K562 (cell line): ENCODE measurements around the gene ASGR2. TPM values are rescaled to one million over a fixed set of nuclear protein-coding genes. Genes with fewer than 3 reads are reported as not detected.

Experiments
- ATAC-seq: fragments of 200-7000 bp; cut with Tn5 transposase; 3 replicates; pipeline ENCODE4 v1.9.1; 2020; ENCODE audit warnings: moderate library complexity
- BruUV-seq: library from RNA; stranded (reverse); fragments of 400-500 nt; replicated peaks from 2 replicates; lab custom pipeline; 2021; lab: Mats Ljungman, UMichigan
- CTCF ChIA-PET: fragments of 300-600 bp; formaldehyde crosslinking; extraction: SDS; loops from one replicate; lab custom pipeline; 2021; ENCODE audit warnings: low intra/inter-chr PET ratio; lab: Yijun Ruan, JAX
- POLR2A ChIA-PET: fragments of 300-600, 350-650 bp; sonication (Branson Sonifier 250); formaldehyde crosslinking; extraction: SDS; loops from one replicate; lab custom pipeline; 2021; ENCODE audit warnings: antibody characterized with exemption, inconsistent platforms; lab: Yijun Ruan, JAX
- DNase-seq, 4 experiments: peaks; one replicate each; pipeline versions ENCODE4 v3.0.0 to v3.0.0-alpha.2; 2011 to 2018; ENCODE audit warnings: low spot score in 3 of 4, mixed read lengths in 3 of 4; ENCODE audit errors: extremely low read depth in 1 of 4
- FAIRE-seq: peaks from 2 replicates; lab custom pipeline; 2011; peaks lifted over from hg19 to GRCh38; lab: Jason Lieb, UNC
- H2AFZ ChIP-seq: 2 replicates; pipeline ENCODE4 v1.6.0; 2011; ENCODE audit warnings: low read depth, low read length, control low read depth, inconsistent platforms
- H3K27ac ChIP-seq: fragments of 200-600 bp; 3 replicates; pipeline ENCODE4 v1.8.0; 2011; ENCODE audit warnings: low read depth, mild to moderate bottlenecking, control low read depth, inconsistent platforms, low read length, moderate library complexity, mixed read lengths; ENCODE audit errors: extremely low read depth
- H3K27me3 ChIP-seq, 2 experiments: fragments of 300-600 bp in 1 of 2; 2 replicates in 1 of 2; 3 replicates in 1 of 2; pipeline versions ENCODE4 v1.6.0 to v1.8.0; 2011; ENCODE audit warnings: inconsistent platforms in 2 of 2, low read length in 2 of 2, mild to moderate bottlenecking in 1 of 2, mixed read lengths in 1 of 2, moderate library complexity in 1 of 2; ENCODE audit not compliant: control insufficient read depth in 2 of 2, insufficient read depth in 2 of 2
- H3K36me3 ChIP-seq: fragments of 300-600 bp; 3 replicates; pipeline ENCODE4 v1.8.0; 2011; ENCODE audit warnings: mild to moderate bottlenecking, low read length, inconsistent platforms; ENCODE audit not compliant: control insufficient read depth, insufficient read depth
- H3K4me1 ChIP-seq, 2 experiments: fragments of 200-600 bp in 1 of 2; replicated peaks in 1 of 2; 2 replicates in 1 of 2; 3 replicates in 1 of 2; pipeline versions ENCODE4 v1.5.1 to v1.8.0; 2011; ENCODE audit warnings: inconsistent platforms in 2 of 2, low read length in 2 of 2, mild to moderate bottlenecking in 1 of 2, mixed read lengths in 1 of 2, moderate library complexity in 1 of 2; ENCODE audit not compliant: control insufficient read depth in 2 of 2, insufficient read depth in 2 of 2
- H3K4me2 ChIP-seq: 2 replicates; pipeline ENCODE4 v1.6.1; 2011; ENCODE audit warnings: low read length, control low read depth, inconsistent platforms, mixed read lengths; ENCODE audit not compliant: insufficient read depth
- H3K4me3 ChIP-seq: fragments of 200-600 bp; sonication (generic), shearing (Covaris generic); 2 replicates; pipeline ENCODE4 v1.5.1; 2016; ENCODE audit warnings: control low read depth, inconsistent platforms
- H3K79me2 ChIP-seq: fragments of 200-600 bp; 3 replicates; pipeline ENCODE4 v1.8.0; 2011; ENCODE audit warnings: low read length, inconsistent platforms; ENCODE audit not compliant: control insufficient read depth, insufficient read depth
- H3K9ac ChIP-seq, 2 experiments: 2 replicates each; pipeline versions ENCODE4 v1.6.0 to v1.6.1; 2011; ENCODE audit warnings: low read depth in 2 of 2, low read length in 2 of 2, control low read depth in 1 of 2, inconsistent platforms in 1 of 2, mild to moderate bottlenecking in 1 of 2, mixed read lengths in 1 of 2; ENCODE audit not compliant: insufficient read depth in 1 of 2
- H3K9me1 ChIP-seq: one replicate; pipeline ENCODE4 v1.6.0; 2011; ENCODE audit warnings: inconsistent platforms, mild to moderate bottlenecking, low read length, moderate library complexity; ENCODE audit not compliant: control insufficient read depth, insufficient read depth
- H3K9me3 ChIP-seq: replicated peaks from 2 replicates; pipeline ENCODE4 v1.5.1; 2011; ENCODE audit warnings: low read depth, low read length, inconsistent platforms; ENCODE audit not compliant: control insufficient read depth, insufficient read depth
- H4K20me1 ChIP-seq: replicated peaks from 2 replicates; pipeline ENCODE4 v1.6.1; 2011; ENCODE audit warnings: low read length, inconsistent platforms, mixed read lengths; ENCODE audit not compliant: control insufficient read depth, insufficient read depth
- HES1 ChIP-seq: fragments of 450-650 bp; IDR thresholded peaks from 2 replicates; pipeline ENCODE4 v1.6.1; 2016; ENCODE audit warnings: low read depth, mild to moderate bottlenecking, moderate library complexity
- HLTF ChIP-seq: fragments of 450-650 bp; IDR thresholded peaks from 2 replicates; pipeline ENCODE4 v1.6.1; 2016
- JUNB ChIP-seq: fragments of 450-650 bp; formaldehyde crosslinking; conservative IDR thresholded peaks from 2 replicates; pipeline ENCODE4 v1.4.0; 2020; ENCODE audit warnings: mild to moderate bottlenecking
- MED1 ChIP-seq: sonication (generic); formaldehyde crosslinking; IDR thresholded peaks from 2 replicates; pipeline ENCODE4 v1.8.1; 2023; ENCODE audit warnings: missing genetic modification reagents, borderline replicate concordance
- MTF1 ChIP-seq: fragments of 250-450 bp; sonication (Bioruptor Pico); IDR thresholded peaks from 2 replicates; pipeline ENCODE4 v1.9.0; 2021; ENCODE audit warnings: moderate library complexity, mild to moderate bottlenecking, inconsistent platforms, borderline replicate concordance
- MYBL2 ChIP-seq, 2 experiments: fragments of 450-650 bp in 1 of 2; sonication (generic) in 1 of 2; formaldehyde crosslinking in 1 of 2; IDR thresholded peaks; 2 replicates each; pipeline versions ENCODE4 v1.6.1 to v1.8.1; 2017 to 2022; ENCODE audit warnings: borderline replicate concordance in 1 of 2, inconsistent platforms in 1 of 2, low read depth in 1 of 2, mild to moderate bottlenecking in 1 of 2, missing genetic modification reagents in 1 of 2, moderate library complexity in 1 of 2
- NRF1 ChIP-seq, 2 experiments: fragments of 450-650 bp; IDR thresholded peaks in 1 of 2; conservative IDR thresholded peaks in 1 of 2; 2 replicates each; pipeline ENCODE4 v1.6.1; 2014; ENCODE audit warnings: mild to moderate bottlenecking in 2 of 2
- POLR2AphosphoS5 ChIP-seq: IDR thresholded peaks from 2 replicates; pipeline ENCODE4 v1.6.1; 2011; ENCODE audit warnings: mild to moderate bottlenecking, low read depth, low read length, moderate library complexity; ENCODE audit not compliant: control insufficient read depth, insufficient read depth
- PRMT5 ChIP-seq: sonication (generic); formaldehyde crosslinking; IDR thresholded peaks from 2 replicates; pipeline ENCODE4 v1.5.0; 2020; ENCODE audit warnings: missing genetic modification reagents
- RBM14 ChIP-seq: fragments of 200-400 bp; formaldehyde crosslinking; IDR thresholded peaks from 2 replicates; pipeline ENCODE4 v1.6.1; 2018; ENCODE audit warnings: low read depth, mild to moderate bottlenecking, low read length, moderate library complexity, borderline replicate concordance; ENCODE audit not compliant: insufficient read depth
- RBM17 ChIP-seq: fragments of 200-400 bp; formaldehyde crosslinking; IDR thresholded peaks from 2 replicates; pipeline ENCODE4 v1.6.1; 2017; ENCODE audit warnings: low read depth, mild to moderate bottlenecking, low read length, borderline replicate concordance
- SREBF2 ChIP-seq: sonication (generic); formaldehyde crosslinking; IDR thresholded peaks from 2 replicates; pipeline ENCODE4 v1.4.0; 2020; ENCODE audit warnings: mild to moderate bottlenecking, missing genetic modification reagents
- TAF7 ChIP-seq: fragments of 450-650 bp; IDR thresholded peaks from 2 replicates; pipeline ENCODE4 v1.6.1; 2016; ENCODE audit warnings: missing genetic modification characterization, missing compliant biosample characterization
- TSC22D4 ChIP-seq: fragments of 450-650 bp; IDR thresholded peaks from 2 replicates; pipeline ENCODE4 v1.6.1; 2016; ENCODE audit warnings: missing genetic modification characterization, missing biosample characterization, control low read depth
- ZNF121 ChIP-seq: sonication (generic); formaldehyde crosslinking; conservative IDR thresholded peaks from 2 replicates; pipeline ENCODE4 v1.8.0; 2022; ENCODE audit warnings: missing genetic modification reagents
- ZNF431 ChIP-seq: sonication (generic); formaldehyde crosslinking; IDR thresholded peaks from 2 replicates; pipeline ENCODE4 v1.8.0; 2022; ENCODE audit warnings: mild to moderate bottlenecking, missing genetic modification reagents
- ZNF830 ChIP-seq: fragments of 250-450 bp; sonication (Bioruptor Pico); IDR thresholded peaks from 2 replicates; pipeline ENCODE4 v1.5.0; 2021; ENCODE audit warnings: mild to moderate bottlenecking
- WGBS: fragments of 100-300 bp; shearing (Covaris generic); methylation state at CpG from one replicate; pipeline ENCODE4 v1.1.6; 2016; ENCODE audit warnings: low coverage, mixed read lengths; ENCODE audit not compliant: insufficient coverage; ENCODE audit errors: missing lambda C conversion rate; 5-methylcytosine and 5-hydroxymethylcytosine counted together
- in situ Hi-C: fragments of 300-500 bp; cut with MboI; formaldehyde crosslinking; loops from 4 replicates; pipeline ENCODE4 v1.15.0; 2018; ENCODE audit warnings: inconsistent platforms, mixed read lengths
- intact Hi-C: fragments of 100-400 bp; cut with micrococcal nuclease; formaldehyde crosslinking; loops from 2 replicates; pipeline ENCODE4 v1.14.2; 2022
- polyA plus RNA-seq, 8 experiments: library from polyadenylated mRNA; depleted of rRNA in 4 of 8; stranded (reverse) in 5 of 8; unstranded in 3 of 8; fragments of >200 nt; fragmentation: Nextera tagmentation in 2 of 8; fragmentation: Illumina TruSeq in 1 of 8; extraction: Ambion mirVana in 2 of 8; extraction: Trizol in 1 of 8; gene quantifications; 2 replicates each; pipeline versions ENCODE4 v1.2.1 to v1.2.3, GENCODE V29; 2011 to 2014; ENCODE audit warnings: inconsistent platforms in 1 of 8, missing spikeins in 1 of 8
- total RNA-seq, 7 experiments: library from RNA; depleted of rRNA in 6 of 7; stranded (reverse); fragments of >200 nt in 6 of 7; fragmentation: Illumina TruSeq in 2 of 7; extraction: Trizol in 2 of 7; gene quantifications; 2 replicates each; pipeline versions ENCODE4 v1.2.1 to v1.2.3, GENCODE V29; 2011 to 2021; ENCODE audit warnings: low replicate concordance in 1 of 7

Gene ASGR2
- total and polyA plus RNA-seq, 9 of the 15 experiments (the other 6 are each of a cell fraction or from before 2014, with no cell fraction given): not detected

DNA sequence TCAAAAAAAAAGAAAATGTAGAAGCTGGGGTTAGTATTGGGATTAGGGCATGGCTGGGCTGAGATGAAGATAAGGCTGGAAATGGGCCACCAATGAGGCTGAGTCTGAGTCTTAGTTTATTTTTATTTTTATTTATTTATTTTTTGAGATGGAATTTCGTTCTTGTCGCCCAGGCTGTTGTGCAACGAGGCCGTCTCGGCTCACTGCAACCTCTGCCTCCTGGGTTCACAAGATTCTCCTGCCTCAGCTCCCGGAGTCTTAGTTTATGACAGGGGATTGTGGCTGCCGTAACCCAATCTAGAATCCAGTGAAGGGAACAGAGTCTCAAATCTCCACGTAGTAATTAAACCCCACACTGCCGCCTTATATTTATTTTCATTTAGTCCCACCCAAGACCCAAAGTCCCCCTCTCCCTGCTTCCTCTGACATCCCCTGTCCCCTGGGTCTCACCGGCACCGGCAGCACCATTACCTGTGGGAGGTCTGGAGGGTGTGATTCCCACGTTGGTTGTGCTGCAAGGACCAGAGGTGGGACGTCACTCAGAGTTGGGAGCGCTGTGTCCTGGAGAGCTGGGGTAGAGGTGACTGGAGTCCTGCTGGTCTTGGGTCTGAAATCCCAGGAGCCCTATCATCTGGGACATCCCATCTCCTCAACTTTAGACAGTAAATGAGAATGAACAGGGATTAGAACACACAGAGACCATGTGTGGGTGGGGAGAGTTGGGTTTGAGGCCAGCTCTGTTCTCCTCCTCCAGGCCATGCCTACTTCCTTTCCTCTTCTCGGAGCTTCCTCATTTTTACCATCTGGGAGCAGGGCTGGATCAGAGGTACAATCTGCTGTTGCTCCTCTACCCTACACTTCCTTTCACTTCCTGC lies 34.8 kb downstream of the ASGR2 start, which contains the start of gene CLEC10A:
Gene CLEC10A (minus strand): TSS at position 671 of the 875 bp plus-strand sequence. CDS start 1,439 bp downstream, outside the sequence.
- no peaks in the 10 kb centered on the region for H3K79me2 ChIP-seq
- no peaks in the 10 kb centered on the region for H3K9me3 ChIP-seq
- peaks cover 5 to 36% of the 10 kb centered on the region in 2 experiments; a peak in 3 of 5 replicates for H3K27me3 ChIP-seq
- TF ChIP-seq RBM17 (no peak), MYBL2 (IDR thresholded peaks at IDR 0.05; ENCODE audit: low read depth) (no peak), MYBL2 (CRISPR knock-in tag; IDR thresholded peaks at IDR 0.05; ENCODE audit: borderline replicate concordance) (no peak), MED1 (CRISPR knock-in tag) (no peak), TAF7 (tag) (no peak), POLR2AphosphoS5 (no peak), JUNB (CRISPR knock-in tag) (no peak), ZNF830 (CRISPR knock-in tag) (no peak), RBM14 (no peak), NRF1 (conservative IDR thresholded peaks at IDR 0.05 in 1 of 2, IDR thresholded peaks at IDR 0.05 in 1 of 2) (no peak), ZNF431 (no peak), ZNF121 (no peak), HES1 (no peak), PRMT5 (CRISPR knock-in tag) (no peak), TSC22D4 (no peak), SREBF2 (CRISPR knock-in tag) (no peak), MTF1 (CRISPR knock-in tag) (no peak), HLTF (no peak)
- no peaks in the 10 kb centered on the region for H4K20me1 ChIP-seq
- peak in 2 of 4 experiments; percentile 0 to 1 for DNase-seq
- no peak within 1 kb of the TSS for H3K27ac ChIP-seq
- no peaks in the 10 kb centered on the region for H3K36me3 ChIP-seq
- ChIA-PET POLR2A (interaction anchor here (0.7 to 1.1 kb wide), 2 partner anchors 25 to 507 kb away, joined by 3 read pairs; no protein-coding TSS in a partner anchor), CTCF (no interaction called here)
- no peak within 1 kb of the TSS for H3K9ac ChIP-seq
- no peak within 1 kb of the TSS for H3K4me3 ChIP-seq
- no TSS peak for BruUV-seq
- no peaks in the 10 kb centered on the region for H3K9me1 ChIP-seq
- WGBS: 0% methylated on average over 11 of the region's 15 CpGs
- intact Hi-C loops (no loop called here), in situ Hi-C loops (no loop called here)
- FAIRE-seq: no peak
- H3K4me2 ChIP-seq: no peak within 1 kb of the TSS
- H3K4me1 ChIP-seq: no peaks in the 10 kb centered on the region; a peak in 1 of 5 replicates
- no peak for ATAC-seq
- H2AFZ ChIP-seq: no peak within 1 kb of the TSS
